ENCODE results near the gene HNRNPU.

HNRNPU gene

GRCh38 chr1:244802041-244802440 is 62.3 kb downstream of the HNRNPU start:
- DNase-seq (ENCODE audit: low read depth): no peak

GRCh38 chr1:244801246-244801645 is 63.1 kb downstream of the HNRNPU start:
- DNase-seq (ENCODE audit: low read depth): peak; percentile 36

GRCh38 chr1:244800821-244801220 is 63.5 kb downstream of the HNRNPU start:
- DNase-seq (ENCODE audit: low read depth): no peak

Data from activated T-cell treated with anti-CD3 and anti-CD28 coated beads for 24 hours (primary cell).